Mesenchymal stem cell (in vitro differentiated cells and primary cell): ENCODE results near the gene BST2.
A peak's percentile ranks its signal among the peaks of the same experiment; 100 is the strongest.

Source experiments
- DNase-seq: peaks from one replicate; pipeline ENCODE4 v3.0.0-alpha.2; 2013
- H2AFZ ChIP-seq: one replicate; pipeline ENCODE4 v1.6.1; 2013; ENCODE audit warnings: low read depth, mild to moderate bottlenecking, control low read depth, inconsistent platforms, low read length, moderate library complexity
- H2AK5ac ChIP-seq: 2 replicates; pipeline ENCODE4 v1.6.1; 2013; ENCODE audit warnings: low read length, moderate library complexity, mild to moderate bottlenecking, inconsistent platforms; ENCODE audit not compliant: severe bottlenecking
- H2BK120ac ChIP-seq: one replicate; pipeline ENCODE4 v1.6.1; 2013; ENCODE audit warnings: low read depth, mild to moderate bottlenecking, inconsistent platforms, low read length, moderate library complexity
- H2BK12ac ChIP-seq, 2 experiments: one replicate each; pipeline ENCODE4 v1.6.1; 2013; ENCODE audit warnings: inconsistent platforms in 2 of 2, low read length in 2 of 2, mild to moderate bottlenecking in 2 of 2, moderate library complexity in 2 of 2, control low read depth in 1 of 2
- H2BK15ac ChIP-seq: one replicate; pipeline ENCODE4 v1.6.1; 2013; ENCODE audit warnings: mild to moderate bottlenecking, low read depth, inconsistent platforms; ENCODE audit not compliant: poor library complexity, severe bottlenecking
- H2BK5ac ChIP-seq: 2 replicates; pipeline ENCODE4 v1.6.1; 2013; ENCODE audit warnings: low read depth, mild to moderate bottlenecking, low read length, control low read depth, inconsistent platforms; ENCODE audit not compliant: poor library complexity, severe bottlenecking
- H3K14ac ChIP-seq, 2 experiments: one replicate each; pipeline ENCODE4 v1.6.1; 2013; ENCODE audit warnings: inconsistent platforms in 2 of 2, low read length in 2 of 2, control low read depth in 1 of 2, mild to moderate bottlenecking in 1 of 2, moderate library complexity in 1 of 2
- H3K18ac ChIP-seq, 2 experiments: one replicate each; pipeline ENCODE4 v1.6.1; 2013; ENCODE audit warnings: inconsistent platforms in 2 of 2, low read length in 2 of 2, control low read depth in 1 of 2, low read depth in 1 of 2, mild to moderate bottlenecking in 1 of 2
- H3K23ac ChIP-seq, 2 experiments: one replicate each; pipeline ENCODE4 v1.6.1; 2013; ENCODE audit warnings: inconsistent platforms in 2 of 2, low read length in 2 of 2, mild to moderate bottlenecking in 2 of 2, moderate library complexity in 2 of 2, control low read depth in 1 of 2
- H3K27ac ChIP-seq: 2 replicates; pipeline ENCODE4 v1.5.1; 2013; ENCODE audit warnings: mild to moderate bottlenecking, moderate library complexity, low read length, control low read depth, inconsistent platforms; ENCODE audit not compliant: poor library complexity, severe bottlenecking
- H3K27me3 ChIP-seq, 2 experiments: 2 replicates each; pipeline versions ENCODE4 v1.6.1 to v1.7.0; 2013; ENCODE audit warnings: low read length in 2 of 2, mild to moderate bottlenecking in 2 of 2, moderate library complexity in 2 of 2, control low read depth in 1 of 2, inconsistent platforms in 1 of 2; ENCODE audit not compliant: control insufficient read depth in 1 of 2, insufficient read depth in 1 of 2
- H3K36me3 ChIP-seq, 2 experiments: 2 replicates each; pipeline versions ENCODE4 v1.6.1 to v1.7.0; 2013; ENCODE audit warnings: low read length in 2 of 2, control low read depth in 1 of 2, inconsistent platforms in 1 of 2, low read depth in 1 of 2, mild to moderate bottlenecking in 1 of 2; ENCODE audit not compliant: insufficient read depth in 2 of 2, control insufficient read depth in 1 of 2
- H3K4ac ChIP-seq, 2 experiments: one replicate each; pipeline ENCODE4 v1.6.1; 2013; ENCODE audit warnings: inconsistent platforms in 2 of 2, low read length in 2 of 2, mild to moderate bottlenecking in 2 of 2, moderate library complexity in 2 of 2, control low read depth in 1 of 2, low read depth in 1 of 2
- H3K4me1 ChIP-seq: 2 replicates; pipeline ENCODE4 v1.6.1; 2013; ENCODE audit warnings: low read depth, low read length, control low read depth; ENCODE audit not compliant: control insufficient read depth, insufficient read depth
- H3K4me2 ChIP-seq: 2 replicates; pipeline ENCODE4 v1.6.1; 2013; ENCODE audit warnings: low read length, mild to moderate bottlenecking, inconsistent platforms; ENCODE audit not compliant: poor library complexity, severe bottlenecking
- H3K4me3 ChIP-seq, 2 experiments: 2 replicates each; pipeline versions ENCODE4 v1.5.1 to v1.7.0; 2013; ENCODE audit warnings: low read length in 2 of 2, mild to moderate bottlenecking in 2 of 2, control low read depth in 1 of 2, low read depth in 1 of 2; ENCODE audit not compliant: insufficient read depth in 1 of 2
- H3K79me1 ChIP-seq: replicated peaks from 2 replicates; pipeline ENCODE4 v1.6.1; 2013; ENCODE audit warnings: mild to moderate bottlenecking, control low read depth, low read length, inconsistent platforms; ENCODE audit not compliant: poor library complexity, severe bottlenecking
- H3K9ac ChIP-seq: 2 replicates; pipeline ENCODE4 v1.7.0; 2013; ENCODE audit warnings: mild to moderate bottlenecking, low read length, moderate library complexity
- H3K9me3 ChIP-seq: 2 replicates; pipeline ENCODE4 v1.7.0; 2013; ENCODE audit warnings: mild to moderate bottlenecking, low read length; ENCODE audit not compliant: control insufficient read depth
- H4K8ac ChIP-seq: one replicate; pipeline ENCODE4 v1.6.1; 2013; ENCODE audit warnings: inconsistent platforms, mild to moderate bottlenecking, low read length, moderate library complexity
- H4K91ac ChIP-seq: one replicate; pipeline ENCODE4 v1.6.1; 2013; ENCODE audit warnings: mild to moderate bottlenecking, low read length, inconsistent platforms
- WGBS: methylation state at CpG from one replicate; pipeline ENCODE4 v1.1.7; 2013; ENCODE audit warnings: mixed read lengths; 5-methylcytosine and 5-hydroxymethylcytosine counted together

BST2 gene

DNA sequence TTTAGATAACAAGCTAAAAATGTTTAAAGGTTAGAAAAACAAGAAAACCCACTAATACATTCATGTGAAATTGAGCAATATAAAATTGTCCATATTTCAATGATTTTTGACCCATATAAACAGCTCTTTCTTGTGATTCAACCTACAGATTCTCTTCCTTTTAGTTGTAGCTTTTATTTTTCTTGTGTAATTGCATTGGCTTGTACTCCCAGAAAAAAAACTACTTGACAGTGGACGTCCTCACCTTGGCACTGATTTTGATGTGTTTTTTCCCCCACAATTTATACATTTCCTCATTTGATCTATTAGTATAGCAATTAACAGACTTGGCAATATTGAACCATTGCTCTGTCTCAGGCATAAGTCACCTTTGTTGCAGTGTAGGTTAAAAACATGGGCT, 16.1 kb downstream of the BST2 start:
- Histone ChIP-seq H4K8ac (no peak overlapping the region), H2BK15ac (no peak overlapping the region), H3K9ac (no peak overlapping the region), H3K23ac (no peak overlapping the region), H2BK120ac (no peak overlapping the region), H3K4me2 (no peak overlapping the region), H3K79me1 (no peaks in the 10 kb centered on the region), H2AK5ac (no peak overlapping the region), H3K27ac (no peak overlapping the region), H3K4me1 (peaks cover 12% of the 10 kb centered on the region), H2AFZ (no peak overlapping the region), H3K27me3 (peaks cover 12 to 25% of the 10 kb centered on the region in 2 experiments), H4K91ac (no peak overlapping the region), H3K14ac (no peak overlapping the region), H3K4me3 (no peak overlapping the region), H2BK5ac (no peak overlapping the region), H3K4ac (no peak overlapping the region), H2BK12ac (no peak overlapping the region), H3K18ac (no peak overlapping the region), H3K9me3 (peaks cover 5% of the 10 kb centered on the region), H3K36me3 (no peaks in the 10 kb centered on the region)
- 80% methylated on average over 1 of the region's 1 CpG for WGBS
- no peak for DNase-seq

DNA sequence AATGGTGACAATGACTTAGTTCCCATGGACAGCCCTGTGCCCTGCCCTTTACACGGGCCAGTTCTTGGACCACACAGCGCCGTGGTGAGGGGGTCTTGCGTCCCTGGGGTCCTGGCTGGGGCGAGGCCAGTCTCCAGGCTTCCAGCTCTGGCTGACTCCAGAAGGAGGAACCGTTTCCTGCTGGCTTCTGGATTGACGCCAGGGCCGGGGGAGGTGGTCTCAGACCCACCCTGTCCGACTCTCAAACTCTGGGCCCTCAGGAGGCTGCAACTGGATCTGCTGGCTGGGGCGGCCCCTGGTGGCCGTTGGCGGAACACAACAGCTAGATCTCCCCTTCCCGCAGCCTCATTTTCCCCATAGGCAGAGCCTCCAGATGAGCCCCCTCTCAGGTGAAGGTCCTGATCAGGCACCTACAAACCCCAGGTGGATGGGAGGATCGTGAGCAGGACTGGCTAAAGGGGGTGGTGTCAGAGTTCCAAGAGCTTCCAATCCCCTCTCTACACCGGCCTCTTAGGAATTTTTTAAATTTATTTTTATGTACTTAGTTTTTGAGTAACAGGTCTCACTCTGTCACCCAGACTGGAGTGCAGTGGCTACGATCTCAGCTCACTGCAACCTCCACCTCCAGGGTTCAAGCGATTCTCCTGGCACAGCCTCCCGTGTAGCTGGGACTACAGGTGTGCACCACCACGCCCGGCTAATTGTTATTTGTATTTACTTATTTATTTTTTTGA, 19.4 kb downstream of the BST2 start:
- peak; percentile 57 for DNase-seq
- Histone ChIP-seq H3K27me3 (peaks cover 6 to 8% of the 10 kb centered on the region in 2 experiments), H3K4me3 (no peak overlapping the region), H3K27ac (no peak overlapping the region), H3K4me2 (no peak overlapping the region), H3K9me3 (peaks cover 5% of the 10 kb centered on the region), H3K9ac (no peak overlapping the region), H3K79me1 (no peaks in the 10 kb centered on the region), H3K14ac (no peak overlapping the region), H3K4ac (peak overlapping the region in 1 of 2 experiments; percentile 14), H2BK5ac (no peak overlapping the region), H2AK5ac (no peak overlapping the region), H3K4me1 (peaks cover 10% of the 10 kb centered on the region), H3K23ac (no peak overlapping the region), H4K91ac (peak overlapping the region; percentile 93), H2BK120ac (peak overlapping the region; percentile 49), H2BK12ac (peak overlapping the region in 1 of 2 experiments; percentile 60), H2BK15ac (no peak overlapping the region), H2AFZ (no peak overlapping the region), H3K36me3 (no peaks in the 10 kb centered on the region), H3K18ac (peak overlapping the region; percentile 48 to 70), H4K8ac (peak overlapping the region; percentile 69)
- 54% methylated on average over 14 of the region's 20 CpGs for WGBS

DNA sequence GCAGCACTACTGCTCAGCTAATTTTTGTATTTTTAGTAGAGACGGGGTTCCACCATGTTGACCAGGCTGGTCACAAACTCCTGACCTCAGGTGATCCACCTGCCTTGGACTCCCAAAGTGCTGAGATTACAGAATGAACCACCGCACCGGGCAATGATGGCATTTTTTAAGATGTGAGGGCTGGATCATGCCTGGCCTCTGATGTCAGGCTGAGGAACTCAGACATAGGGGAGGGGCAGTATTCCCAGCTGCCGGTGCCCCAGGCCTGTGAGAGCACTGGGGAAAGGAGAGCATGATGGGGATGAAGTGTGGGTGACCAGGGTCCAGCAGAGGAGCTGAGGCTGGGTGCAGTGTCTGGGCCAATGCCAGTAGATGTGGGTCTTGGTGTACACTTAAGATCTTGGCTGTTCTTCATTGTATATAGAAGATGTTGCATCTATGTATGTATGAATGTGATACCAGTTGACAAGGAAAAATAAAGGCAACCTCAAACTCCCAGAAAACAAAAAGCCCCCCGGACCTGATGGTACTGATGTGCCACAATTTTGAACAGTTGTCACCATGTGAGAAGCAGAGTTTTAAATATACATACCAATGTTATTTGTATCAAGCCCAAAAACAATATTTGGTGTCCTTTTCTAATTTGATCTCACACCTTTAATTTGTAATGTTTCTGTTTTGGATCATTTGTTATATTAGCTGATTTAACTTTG, 24.8 kb downstream of the BST2 start:
- Histone ChIP-seq H2BK15ac (no peak overlapping the region), H2AFZ (no peak overlapping the region), H2AK5ac (no peak overlapping the region), H3K9me3 (no peaks in the 10 kb centered on the region), H2BK12ac (no peak overlapping the region), H3K4me1 (peaks cover 11% of the 10 kb centered on the region), H3K18ac (no peak overlapping the region), H3K4me3 (no peak overlapping the region), H3K23ac (no peak overlapping the region), H2BK5ac (no peak overlapping the region), H3K4ac (no peak overlapping the region), H3K4me2 (no peak overlapping the region), H3K14ac (no peak overlapping the region), H4K8ac (no peak overlapping the region), H3K79me1 (no peaks in the 10 kb centered on the region), H3K27ac (no peak overlapping the region), H3K9ac (no peak overlapping the region), H3K36me3 (no peaks in the 10 kb centered on the region), H4K91ac (no peak overlapping the region), H2BK120ac (no peak overlapping the region), H3K27me3 (peaks cover 7 to 25% of the 10 kb centered on the region in 2 experiments)
- WGBS: 96% methylated on average over 4 of the region's 5 CpGs
- no peak for DNase-seq

DNA sequence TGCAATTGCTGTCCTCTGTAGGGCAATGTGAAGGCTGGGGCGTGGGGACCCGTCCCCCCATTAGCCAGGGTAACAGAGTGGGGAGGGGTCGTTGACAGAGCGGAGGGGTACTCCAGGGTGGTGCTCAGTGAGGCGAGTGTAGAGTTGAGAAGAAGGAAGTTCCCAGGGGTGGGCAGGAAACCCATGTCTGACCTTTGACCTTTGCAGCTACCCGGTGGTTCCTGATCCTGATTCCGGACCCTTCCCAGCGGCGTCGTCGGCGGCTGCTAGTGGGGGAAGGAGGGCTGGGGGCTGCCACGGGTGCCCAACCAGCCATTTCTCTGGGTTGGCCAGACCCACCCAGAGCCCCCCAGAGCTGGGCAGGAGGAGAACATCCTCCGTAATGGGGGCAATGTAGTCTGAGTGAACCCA, 26.2 kb downstream of the BST2 start:
- peak overlapping the region in 1 of 2 experiments; percentile 55 for H3K14ac ChIP-seq
- H3K4me1 ChIP-seq: peaks cover 11% of the 10 kb centered on the region
- H4K8ac ChIP-seq: no peak overlapping the region
- peak overlapping the region; percentile 23 for H2BK15ac ChIP-seq
- H2BK120ac ChIP-seq: no peak overlapping the region
- no peaks in the 10 kb centered on the region for H3K9me3 ChIP-seq
- DNase-seq: no peak
- H3K4me3 ChIP-seq: no peak overlapping the region
- no peak overlapping the region for H2AK5ac ChIP-seq
- no peak overlapping the region for H3K4ac ChIP-seq
- no peak overlapping the region for H2AFZ ChIP-seq
- H3K18ac ChIP-seq: peak overlapping the region in 1 of 2 experiments; percentile 70
- H3K79me1 ChIP-seq: no peaks in the 10 kb centered on the region
- no peak overlapping the region for H3K9ac ChIP-seq
- 22% methylated on average over 14 of the region's 14 CpGs for WGBS
- peak overlapping the region; percentile 46 for H4K91ac ChIP-seq
- H3K4me2 ChIP-seq: no peak overlapping the region
- no peak overlapping the region for H3K23ac ChIP-seq
- no peak overlapping the region for H2BK12ac ChIP-seq
- no peak overlapping the region for H2BK5ac ChIP-seq
- H3K27me3 ChIP-seq: peaks cover 7 to 25% of the 10 kb centered on the region in 2 experiments
- H3K27ac ChIP-seq: no peak overlapping the region
- no peaks in the 10 kb centered on the region for H3K36me3 ChIP-seq
